Hair follicle dermal papilla cell (primary cell): Measurements from ENCODE around the gene THUMPD1. TPM values are rescaled to one million over a fixed set of nuclear protein-coding genes. Genes with fewer than 3 reads are reported as not detected.

Experiments used
- small RNA-seq: library from RNA; depleted of rRNA; stranded (forward); fragments of <200 nt; gene quantifications from one replicate; pipeline ENCODE3, GENCODE V24; 2012
- total RNA-seq: library from RNA; depleted of rRNA; stranded (reverse); fragments of >200 nt; gene quantifications from 2 replicates; pipeline ENCODE4 v1.2.3, GENCODE V29; 2012

The THUMPD1 gene, protein sequence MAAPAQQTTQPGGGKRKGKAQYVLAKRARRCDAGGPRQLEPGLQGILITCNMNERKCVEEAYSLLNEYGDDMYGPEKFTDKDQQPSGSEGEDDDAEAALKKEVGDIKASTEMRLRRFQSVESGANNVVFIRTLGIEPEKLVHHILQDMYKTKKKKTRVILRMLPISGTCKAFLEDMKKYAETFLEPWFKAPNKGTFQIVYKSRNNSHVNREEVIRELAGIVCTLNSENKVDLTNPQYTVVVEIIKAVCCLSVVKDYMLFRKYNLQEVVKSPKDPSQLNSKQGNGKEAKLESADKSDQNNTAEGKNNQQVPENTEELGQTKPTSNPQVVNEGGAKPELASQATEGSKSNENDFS
- total RNA-seq = 61.5 and 68.1 TPM in 2 replicates

GRCh38 chr16:20741554-20742285 lies at the start of gene THUMPD1:
Gene THUMPD1 (minus strand): TSS chr16:20741818. CDS start chr16:20741739, 79 bp downstream.

DNA sequence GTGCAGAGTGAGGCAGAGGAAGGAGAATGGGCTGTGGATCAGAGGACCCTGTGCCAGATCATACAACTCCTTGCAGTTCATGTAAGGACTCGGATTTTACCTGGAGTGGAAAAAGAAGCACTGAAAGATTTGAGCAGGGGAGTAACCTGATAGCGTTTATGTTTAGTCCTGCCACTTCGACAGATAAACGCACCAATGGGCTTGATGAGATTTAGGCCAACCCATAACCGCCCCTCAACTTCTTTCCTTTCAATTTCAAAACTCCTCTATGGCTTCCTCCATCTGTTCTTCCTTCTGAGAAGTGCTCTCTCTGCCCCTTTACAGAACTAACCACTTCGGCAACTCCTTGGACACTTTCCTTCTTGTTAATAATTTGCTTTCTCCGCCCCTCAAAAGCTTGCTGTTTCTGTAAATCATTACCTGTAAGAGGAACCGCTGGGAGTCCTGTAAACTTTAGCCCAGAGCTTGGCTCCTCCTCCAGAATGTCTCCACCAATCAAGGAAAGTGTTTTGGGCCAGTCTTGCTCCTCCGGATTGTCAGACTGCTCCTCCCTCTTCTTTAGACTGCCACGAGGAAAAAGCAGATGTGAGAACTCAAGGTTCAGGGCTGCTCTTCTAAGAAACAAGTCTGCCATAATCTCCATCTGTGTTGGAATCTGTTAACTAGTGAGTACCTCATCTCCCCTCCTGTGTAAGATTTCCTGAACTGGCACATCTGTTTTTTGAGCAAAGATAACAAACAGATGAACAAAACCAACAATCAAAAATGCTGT lies 22.0 kb upstream of the THUMPD1 start, which contains the start of gene ACSM3:
TSS of gene ACSM3 (plus strand) at position 554 of the 772 bp plus-strand sequence. CDS start 6,021 bp downstream, outside the sequence.

Small RNA genes lying within 50 kb of the gene (small RNA-seq; reads per million reads assigned to genes)
- not detected for gene RNU6-944P

Other genes starting within 250 kb of the THUMPD1 start
- gene ACSM2B, start 165.5 kb downstream of the THUMPD1 start, total RNA-seq = not detected in 2 replicates
- gene ACSM1, start 44.1 kb downstream of the THUMPD1 start, total RNA-seq = not detected in 2 replicates
- gene ACSM3, start 22.2 kb upstream of the THUMPD1 start, total RNA-seq = 0.49 and 0.73 TPM in 2 replicates
- 21.3 and 24.7 TPM in 2 replicates for gene ERI2, start 64.7 kb upstream of the THUMPD1 start, total RNA-seq
- gene REXO5, start 64.7 kb upstream of the THUMPD1 start, total RNA-seq = 7.0 and 11.1 TPM in 2 replicates
- 40.6 and 41.7 TPM in 2 replicates for gene DCUN1D3, start 158.5 kb upstream of the THUMPD1 start, total RNA-seq
- gene LYRM1, start 159.0 kb upstream of the THUMPD1 start, total RNA-seq = 23.5 and 36.8 TPM in 2 replicates